IPS DF 6.9 (cell line): ENCODE measurements around the gene TUNAR.

Experiments used
- DNase-seq: peaks from one replicate; pipeline ENCODE4 v3.0.0-alpha.2; 2013; ENCODE audit warnings: low read depth, low spot score
- H3K27ac ChIP-seq: one replicate; pipeline ENCODE4 v1.5.1; 2013; ENCODE audit warnings: low read length, control low read depth
- H3K27me3 ChIP-seq: 2 replicates; pipeline ENCODE4 v1.6.1; 2013; ENCODE audit warnings: mild to moderate bottlenecking, low read length; ENCODE audit not compliant: control insufficient read depth, insufficient read depth
- H3K36me3 ChIP-seq: 2 replicates; pipeline ENCODE4 v1.6.1; 2013; ENCODE audit warnings: low read length; ENCODE audit not compliant: control insufficient read depth, insufficient read depth
- H3K4me1 ChIP-seq: 2 replicates; pipeline ENCODE4 v1.6.1; 2013; ENCODE audit warnings: low read length; ENCODE audit not compliant: control insufficient read depth, insufficient read depth
- H3K4me3 ChIP-seq: 2 replicates; pipeline ENCODE4 v1.5.1; 2013; ENCODE audit warnings: mild to moderate bottlenecking, low read length
- H3K9me3 ChIP-seq: 2 replicates; pipeline ENCODE4 v1.6.1; 2013; ENCODE audit warnings: low read length, inconsistent platforms; ENCODE audit not compliant: control insufficient read depth, insufficient read depth
- WGBS: extraction: QIAGEN DNeasy Blood & Tissue Kit; methylation state at CpG from one replicate; pipeline ENCODE4 v1.1.7; 2013; ENCODE audit warnings: mixed read lengths, missing lambda C conversion rate; ENCODE audit not compliant: insufficient read length, insufficient coverage; 5-methylcytosine and 5-hydroxymethylcytosine counted together

TUNAR gene

GRCh38 chr14:95838862-95839261 lies 37.8 kb upstream of the TUNAR start:
- Histone ChIP-seq H3K4me3 (no peak overlapping the region), H3K9me3 (no peaks in the 10 kb centered on the region), H3K36me3 (no peaks in the 10 kb centered on the region), H3K27ac (no peak overlapping the region), H3K27me3 (no peaks in the 10 kb centered on the region), H3K4me1 (0 out of 2 replicates have a peak, but pooled peaks cover 1% of the 10 kb centered on the region)
- no peak for DNase-seq
- WGBS: no CpG with 5 or more reads among the region's 5 CpGs

- H3K27me3 ChIP-seq: no peaks in the 10 kb centered on the region
- H3K4me1 ChIP-seq: 0 out of 2 replicates have a peak, but pooled peaks cover 1% of the 10 kb centered on the region
- H3K27ac ChIP-seq: no peak overlapping the region
- no peaks in the 10 kb centered on the region for H3K36me3 ChIP-seq
- H3K9me3 ChIP-seq: no peaks in the 10 kb centered on the region
- no peak for DNase-seq
- no peak overlapping the region for H3K4me3 ChIP-seq
- WGBS: no CpG with 5 or more reads among the region's 7 CpGs
Observed at GRCh38 chr14:95840094-95840700, 36.4 kb upstream of the TUNAR start.

GRCh38 chr14:95841668-95842067 lies 35.0 kb upstream of the TUNAR start:
- Histone ChIP-seq H3K9me3 (no peaks in the 10 kb centered on the region), H3K27me3 (no peaks in the 10 kb centered on the region), H3K36me3 (no peaks in the 10 kb centered on the region), H3K4me1 (0 out of 2 replicates have a peak, but pooled peaks cover 1% of the 10 kb centered on the region), H3K4me3 (no peak overlapping the region), H3K27ac (no peak overlapping the region)
- no CpG with 5 or more reads among the region's 1 CpG for WGBS
- DNase-seq: no peak

GRCh38 chr14:95849761-95850160 lies 26.9 kb upstream of the TUNAR start:
- no peaks in the 10 kb centered on the region for H3K36me3 ChIP-seq
- H3K4me1 ChIP-seq: no peaks in the 10 kb centered on the region
- no peak overlapping the region for H3K27ac ChIP-seq
- no peak overlapping the region for H3K4me3 ChIP-seq
- WGBS: no CpG with 5 or more reads among the region's 3 CpGs
- H3K9me3 ChIP-seq: no peaks in the 10 kb centered on the region
- H3K27me3 ChIP-seq: no peaks in the 10 kb centered on the region; the same call in 1 of the 2 replicates
- no peak for DNase-seq

- no peaks in the 10 kb centered on the region; the same call in 1 of the 2 replicates for H3K27me3 ChIP-seq
- WGBS: no CpG with 5 or more reads among the region's 4 CpGs
- no peaks in the 10 kb centered on the region for H3K9me3 ChIP-seq
Observed at GRCh38 chr14:95850429-95850828, 26.2 kb upstream of the TUNAR start.

GRCh38 chr14:95855606-95856005 lies 21.0 kb upstream of the TUNAR start:
- Histone ChIP-seq H3K4me1 (no peaks in the 10 kb centered on the region), H3K27me3 (no peaks in the 10 kb centered on the region), H3K27ac (no peak overlapping the region), H3K36me3 (no peaks in the 10 kb centered on the region), H3K9me3 (no peaks in the 10 kb centered on the region), H3K4me3 (no peak overlapping the region)
- DNase-seq: no peak
- no CpG with 5 or more reads among the region's 4 CpGs for WGBS

More at GRCh38 chr14:95850429-95850828, 26.2 kb upstream of the TUNAR start:
- no peak overlapping the region for H3K4me3 ChIP-seq
- no peak overlapping the region for H3K27ac ChIP-seq
- DNase-seq: no peak
- no peaks in the 10 kb centered on the region for H3K36me3 ChIP-seq
- no peaks in the 10 kb centered on the region for H3K4me1 ChIP-seq

- Histone ChIP-seq H3K4me1 (no peaks in the 10 kb centered on the region), H3K27ac (no peak overlapping the region), H3K36me3 (no peaks in the 10 kb centered on the region), H3K27me3 (no peaks in the 10 kb centered on the region), H3K4me3 (no peak overlapping the region), H3K9me3 (no peaks in the 10 kb centered on the region)
- no CpG with 5 or more reads among the region's 2 CpGs for WGBS
- DNase-seq: no peak
Observed at GRCh38 chr14:95857275-95857674, 19.4 kb upstream of the TUNAR start.

- Histone ChIP-seq H3K27me3 (no peaks in the 10 kb centered on the region), H3K4me3 (no peak overlapping the region), H3K27ac (no peak overlapping the region), H3K36me3 (no peaks in the 10 kb centered on the region), H3K9me3 (no peaks in the 10 kb centered on the region), H3K4me1 (no peaks in the 10 kb centered on the region)
- no peak for DNase-seq
- WGBS: no CpG with 5 or more reads among the region's 4 CpGs
Observed at GRCh38 chr14:95858893-95859292, 17.7 kb upstream of the TUNAR start.

GRCh38 chr14:95862243-95862642 lies 14.4 kb upstream of the TUNAR start:
- no CpG with 5 or more reads among the region's 3 CpGs for WGBS
- Histone ChIP-seq H3K4me1 (0 out of 2 replicates have a peak, but pooled peaks cover 2% of the 10 kb centered on the region), H3K9me3 (no peaks in the 10 kb centered on the region), H3K36me3 (no peaks in the 10 kb centered on the region), H3K27ac (no peak overlapping the region), H3K27me3 (no peaks in the 10 kb centered on the region), H3K4me3 (no peak overlapping the region)
- no peak for DNase-seq

GRCh38 chr14:95863295-95863694 lies 13.3 kb upstream of the TUNAR start:
- H3K36me3 ChIP-seq: no peaks in the 10 kb centered on the region
- H3K9me3 ChIP-seq: no peaks in the 10 kb centered on the region
- H3K4me3 ChIP-seq: no peak overlapping the region
- no peak overlapping the region for H3K27ac ChIP-seq
- DNase-seq: no peak
- H3K27me3 ChIP-seq: no peaks in the 10 kb centered on the region
- WGBS: no CpG with 5 or more reads among the region's 4 CpGs
- 0 out of 2 replicates have a peak, but pooled peaks cover 2% of the 10 kb centered on the region for H3K4me1 ChIP-seq

- Histone ChIP-seq H3K36me3 (no peaks in the 10 kb centered on the region), H3K27me3 (no peaks in the 10 kb centered on the region), H3K27ac (no peak overlapping the region), H3K4me3 (no peak overlapping the region), H3K4me1 (0 out of 2 replicates have a peak, but pooled peaks cover under 1% of the 10 kb centered on the region), H3K9me3 (no peaks in the 10 kb centered on the region)
- no peak for DNase-seq
- WGBS: no CpG with 5 or more reads among the region's 6 CpGs
Observed at GRCh38 chr14:95869776-95870175, 6.9 kb upstream of the TUNAR start.
